HG03097 (cell line): ENCODE data around the gene CAMLG.

ENCODE experiments used
- ATAC-seq: cut with Tn5 transposase; IDR thresholded peaks from one replicate; pipeline ENCODE4 v1.9.1; 2021; ENCODE audit not compliant: unreplicated experiment, low FRiP score

CAMLG gene

DNA sequence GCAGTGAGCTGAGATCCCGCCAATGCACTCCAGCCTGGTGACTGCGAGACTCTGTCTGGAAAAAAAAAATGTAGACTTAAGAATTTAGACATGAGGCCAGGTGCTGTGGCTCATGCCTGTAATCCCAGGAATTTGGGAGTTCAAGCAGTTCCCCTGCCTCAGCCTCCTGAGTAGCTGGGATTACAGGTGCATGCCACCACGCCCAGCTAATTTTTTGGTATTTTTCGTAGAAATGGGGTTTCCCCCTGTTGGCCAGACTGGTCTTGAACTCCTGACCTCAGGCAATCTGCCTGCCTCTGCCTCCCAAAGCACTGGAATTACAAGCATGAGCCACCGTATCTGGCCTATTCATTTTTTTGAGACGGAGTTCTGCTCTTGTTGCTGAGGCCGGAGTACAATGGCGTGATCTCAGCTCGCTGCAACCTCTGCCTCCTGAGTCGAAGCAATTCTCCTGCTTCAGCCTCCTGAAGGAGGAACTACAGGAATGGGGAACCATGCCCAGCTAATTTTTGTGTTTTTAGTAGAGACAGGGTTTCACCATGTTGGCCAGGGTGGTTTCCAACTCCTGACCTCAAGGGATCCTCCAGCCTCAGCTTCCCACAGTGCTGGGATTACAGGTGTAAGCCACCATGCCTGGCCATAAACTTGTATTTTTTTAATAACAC, 34.2 kb downstream of the CAMLG start:
- ATAC-seq: no peak

DNA sequence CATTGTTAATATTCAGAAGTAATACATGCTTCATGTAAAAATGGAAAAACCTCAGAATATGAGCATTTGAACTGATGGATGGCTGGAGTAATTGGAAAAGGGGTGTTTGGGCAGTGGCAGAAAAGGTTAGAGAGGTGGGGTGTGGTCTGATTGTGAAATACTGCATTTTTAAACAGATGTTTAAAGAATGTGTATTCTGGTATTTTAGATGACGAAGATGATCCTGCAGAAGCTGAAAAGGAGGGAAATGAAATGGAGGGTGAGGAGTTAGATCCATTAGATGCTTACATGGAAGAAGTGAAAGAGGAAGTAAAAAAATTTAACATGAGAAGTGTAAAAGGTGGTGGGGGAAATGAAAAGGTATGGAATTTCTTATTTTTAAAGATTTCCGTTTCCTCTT, 39.0 kb downstream of the CAMLG start:
- no peak for ATAC-seq

DNA sequence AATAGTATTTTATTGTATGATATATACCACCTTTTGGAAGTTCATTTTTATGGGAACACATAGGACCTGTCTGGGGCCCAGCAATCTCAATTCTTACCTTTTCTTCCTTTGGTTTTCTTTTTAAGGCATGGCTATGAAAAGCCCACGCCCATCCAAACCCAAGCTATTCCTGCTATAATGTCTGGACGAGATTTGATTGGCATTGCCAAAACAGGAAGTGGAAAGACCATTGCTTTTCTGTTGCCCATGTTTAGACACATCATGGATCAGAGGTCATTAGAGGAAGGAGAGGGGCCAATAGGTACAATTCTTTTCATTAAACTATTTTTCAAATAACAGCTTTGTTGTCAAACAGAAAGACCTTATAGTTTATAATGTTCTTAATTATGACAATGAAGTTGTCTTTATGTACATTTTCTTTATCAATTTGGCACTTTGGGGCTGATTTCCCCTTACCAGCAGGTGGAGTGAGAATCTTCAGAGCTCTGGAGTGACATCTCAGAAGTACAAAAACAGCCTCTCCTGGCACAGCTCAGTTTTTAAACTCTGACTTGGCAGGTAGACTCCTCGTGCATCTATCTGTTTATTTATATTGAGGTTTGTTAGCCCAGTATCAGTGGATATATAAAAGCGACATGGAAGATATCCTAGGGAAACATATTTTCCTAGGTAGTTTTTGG, 46.0 kb downstream of the CAMLG start:
- ATAC-seq: no peak

DNA sequence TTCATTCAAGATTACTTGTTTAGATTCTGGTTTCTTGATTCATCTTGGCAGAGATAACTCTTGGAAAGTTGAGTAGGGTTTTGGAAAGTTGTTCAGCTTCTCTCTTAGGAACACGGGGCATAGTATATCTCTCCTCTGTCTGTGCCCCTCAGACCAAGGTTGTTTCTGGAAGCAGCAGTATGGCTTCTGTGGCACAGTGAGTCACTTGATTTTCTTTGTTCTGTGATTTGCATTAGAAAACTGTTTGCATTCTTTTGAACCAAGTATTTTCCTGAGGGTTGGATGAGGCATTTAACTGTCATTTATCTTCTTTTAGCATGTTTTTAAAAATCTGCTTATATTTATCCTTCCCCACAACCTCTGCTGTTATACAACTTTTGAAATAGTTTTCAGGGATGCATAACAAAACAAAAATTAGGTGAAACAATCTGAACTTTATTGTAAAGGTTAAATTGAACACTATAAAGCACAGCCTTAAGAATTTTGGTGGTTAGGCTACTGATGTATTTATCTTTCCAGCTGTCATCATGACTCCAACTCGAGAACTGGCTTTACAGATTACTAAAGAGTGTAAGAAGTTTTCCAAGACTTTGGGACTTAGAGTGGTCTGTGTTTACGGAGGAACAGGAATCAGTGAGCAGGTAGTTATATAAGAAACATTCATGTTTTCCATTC, 46.7 kb downstream of the CAMLG start:
- no peak for ATAC-seq

DNA sequence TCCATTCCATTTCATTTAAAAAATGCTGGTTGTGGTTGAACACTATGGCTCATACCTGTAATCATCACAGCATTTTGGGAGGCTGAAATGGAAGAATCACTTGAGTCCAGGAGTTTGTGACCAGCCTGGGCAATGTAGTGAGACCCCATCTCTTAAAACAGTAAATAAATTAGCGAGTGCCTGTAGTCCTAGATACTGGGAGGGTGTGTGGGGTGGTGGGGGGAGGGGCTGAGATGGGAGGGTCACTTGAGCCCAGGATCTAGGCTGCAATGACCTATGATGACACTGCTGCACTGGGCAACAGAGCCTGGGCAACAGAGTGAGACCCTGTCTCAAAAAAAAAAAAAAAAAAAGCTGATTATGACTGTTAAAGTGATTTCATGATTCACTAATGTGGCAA, 49.3 kb downstream of the CAMLG start:
- no peak for ATAC-seq

DNA sequence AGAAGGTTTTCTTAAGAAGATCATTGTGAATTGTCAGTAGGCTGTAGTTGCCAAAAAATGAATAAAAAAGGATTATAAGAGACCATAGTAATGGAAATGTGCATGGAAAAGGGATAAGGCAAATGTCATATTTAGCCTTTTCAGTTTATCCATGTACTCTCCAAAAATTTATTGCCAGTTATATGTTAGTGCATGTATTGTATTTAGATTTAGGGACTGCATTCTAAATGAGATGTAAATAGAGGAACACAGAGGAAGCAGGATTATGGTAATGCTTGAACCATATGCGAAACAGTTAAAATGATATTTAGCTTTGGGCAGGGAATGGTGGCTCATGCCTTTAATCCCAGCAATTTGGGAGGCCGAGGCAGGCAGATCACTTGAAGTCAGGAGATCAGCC, 53.2 kb downstream of the CAMLG start:
- no peak for ATAC-seq

DNA sequence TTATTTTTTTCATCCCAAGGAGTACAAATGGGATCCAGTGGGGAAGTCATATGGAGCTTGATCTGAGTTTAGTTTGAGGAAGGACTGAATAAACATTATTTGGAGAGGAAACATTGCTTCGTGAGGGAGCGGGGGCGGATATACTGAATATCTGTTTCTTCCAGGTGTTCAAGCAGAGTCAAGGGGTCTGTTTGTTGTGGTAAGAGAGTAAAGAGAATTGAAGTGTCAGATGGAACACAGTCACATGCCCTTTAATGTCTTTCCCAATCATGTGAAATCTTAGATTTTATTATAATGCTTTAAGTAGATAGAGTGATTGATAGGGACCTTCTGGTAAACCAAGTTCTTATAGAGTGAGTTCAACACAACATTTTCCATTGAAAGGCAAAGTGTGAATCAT, 53.9 kb downstream of the CAMLG start:
- no peak for ATAC-seq

DNA sequence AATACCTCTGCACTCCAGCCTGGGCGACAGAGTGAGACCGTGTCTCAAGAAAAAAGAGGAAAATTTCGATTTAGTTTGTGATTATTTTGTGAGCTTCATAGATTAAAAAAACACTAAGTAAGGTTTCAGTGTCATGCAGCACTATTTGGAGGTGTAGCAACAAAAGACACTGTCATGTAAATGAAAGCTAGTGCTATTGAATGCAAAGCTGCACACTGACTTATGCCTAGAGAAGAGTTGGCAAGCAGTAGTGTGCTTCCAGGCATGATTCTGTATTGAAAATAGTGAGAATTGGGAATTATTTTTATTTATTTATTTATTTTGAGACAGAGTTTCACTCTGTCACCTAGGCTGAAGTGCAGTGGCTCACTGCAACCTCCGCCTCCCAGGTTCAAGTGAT, 54.8 kb downstream of the CAMLG start:
- no peak for ATAC-seq

DNA sequence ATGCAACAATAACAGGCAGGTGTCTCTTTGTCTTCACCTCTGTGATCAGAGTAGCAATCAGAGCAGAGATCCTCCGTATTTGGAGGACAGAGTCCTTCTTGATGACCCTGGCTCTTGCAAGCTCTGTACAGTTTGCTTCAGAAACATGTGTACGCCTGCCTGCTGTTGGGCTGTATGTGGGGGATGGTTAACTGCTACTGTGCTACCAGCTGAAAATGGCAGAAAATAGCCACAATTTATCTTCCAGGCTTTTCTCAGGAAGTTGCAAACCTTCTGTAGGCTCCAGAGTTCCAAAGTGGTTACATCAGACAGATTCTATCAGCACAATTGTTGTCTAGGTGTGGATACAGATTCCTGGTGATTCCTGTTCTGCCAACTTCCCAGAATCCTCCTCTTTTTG, 55.7 kb downstream of the CAMLG start:
- no peak for ATAC-seq

DNA sequence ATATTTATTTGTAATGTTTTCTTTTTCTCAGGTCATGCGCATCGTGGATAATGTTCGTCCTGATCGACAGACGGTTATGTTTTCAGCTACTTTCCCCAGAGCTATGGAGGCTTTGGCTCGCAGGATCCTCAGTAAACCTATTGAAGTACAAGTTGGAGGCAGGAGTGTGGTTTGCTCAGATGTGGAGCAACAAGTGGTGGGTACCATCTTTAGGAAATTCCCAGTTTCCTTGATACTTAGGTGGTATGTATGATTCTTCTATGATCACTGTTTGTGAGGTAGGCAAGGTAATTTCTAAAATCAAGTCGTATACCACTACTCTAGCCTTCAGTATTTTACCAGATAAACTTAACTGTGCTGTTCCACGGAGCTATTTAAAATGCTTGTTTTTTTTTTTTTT, 56.5 kb downstream of the CAMLG start:
- no peak for ATAC-seq

DNA sequence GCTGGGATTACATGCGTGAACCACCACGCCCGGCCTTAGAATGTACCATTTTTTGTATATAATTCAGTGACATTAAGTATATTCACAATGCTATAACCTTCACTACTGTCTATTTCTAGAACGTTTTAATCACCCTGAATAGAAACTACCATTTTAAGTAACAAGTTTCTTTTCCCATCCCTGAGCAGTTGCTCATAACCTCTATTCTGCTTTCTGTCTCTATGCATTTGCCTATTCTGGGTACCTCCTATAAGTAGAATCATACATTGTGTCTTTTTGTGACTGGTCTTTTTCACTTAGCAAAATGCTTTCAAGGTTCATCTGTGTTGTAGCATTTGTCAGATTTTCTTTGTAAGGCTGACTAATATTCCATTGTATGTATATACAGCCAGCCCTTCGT, 60.1 kb downstream of the CAMLG start:
- no peak for ATAC-seq
